AG09309 (cell line): Measurements from ENCODE around the gene ABCA13.

ENCODE experiments used
- DNase-seq: peaks from one replicate; pipeline ENCODE4 v3.0.0-alpha.2; 2010; ENCODE audit warnings: low read depth
- H3K4me3 ChIP-seq: 2 replicates; pipeline ENCODE4 v1.5.1; 2011; ENCODE audit warnings: mild to moderate bottlenecking, low read depth, low read length, moderate library complexity; ENCODE audit not compliant: control insufficient read depth
- TF ChIP-seq, protein P1 (sequence below): IDR thresholded peaks from 2 replicates; pipeline ENCODE4 v1.5.1; 2011; ENCODE audit warnings: mild to moderate bottlenecking, low read depth, low read length, inconsistent platforms; ENCODE audit not compliant: insufficient read depth, control insufficient read depth; ENCODE audit errors: missing control alignments

The ABCA13 gene

DNA sequence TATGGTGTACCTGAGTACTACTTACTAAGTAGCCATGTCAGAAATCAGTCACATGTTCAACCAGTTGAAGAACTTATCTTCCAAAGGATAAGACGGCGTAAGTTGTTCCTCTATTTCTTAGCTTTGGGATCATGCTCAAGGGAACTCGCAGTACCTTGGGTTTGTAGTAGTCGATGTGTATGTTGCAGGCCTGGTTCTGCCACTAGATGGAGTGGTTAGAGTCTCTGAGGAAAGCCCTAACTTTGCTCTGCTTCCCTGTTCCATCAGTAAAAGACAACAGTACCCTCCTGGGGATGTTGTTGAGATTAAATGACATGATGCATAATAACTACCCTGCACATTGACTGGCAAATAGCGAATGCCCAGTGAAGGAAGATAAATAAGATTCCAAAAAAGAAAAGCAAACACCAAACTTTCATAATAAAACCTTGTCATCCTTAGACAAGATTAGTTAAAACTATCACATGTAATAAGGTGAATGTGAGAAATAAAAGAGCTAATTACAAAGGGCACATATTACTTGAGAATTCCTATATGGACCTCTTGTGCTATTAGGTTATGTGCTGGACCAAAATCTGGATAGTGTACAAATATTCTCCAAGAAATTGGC lies 165.9 kb downstream of the ABCA13 start:
- no peak for DNase-seq
- H3K4me3 ChIP-seq = no peak overlapping the region
- TF ChIP-seq, protein P1, sequence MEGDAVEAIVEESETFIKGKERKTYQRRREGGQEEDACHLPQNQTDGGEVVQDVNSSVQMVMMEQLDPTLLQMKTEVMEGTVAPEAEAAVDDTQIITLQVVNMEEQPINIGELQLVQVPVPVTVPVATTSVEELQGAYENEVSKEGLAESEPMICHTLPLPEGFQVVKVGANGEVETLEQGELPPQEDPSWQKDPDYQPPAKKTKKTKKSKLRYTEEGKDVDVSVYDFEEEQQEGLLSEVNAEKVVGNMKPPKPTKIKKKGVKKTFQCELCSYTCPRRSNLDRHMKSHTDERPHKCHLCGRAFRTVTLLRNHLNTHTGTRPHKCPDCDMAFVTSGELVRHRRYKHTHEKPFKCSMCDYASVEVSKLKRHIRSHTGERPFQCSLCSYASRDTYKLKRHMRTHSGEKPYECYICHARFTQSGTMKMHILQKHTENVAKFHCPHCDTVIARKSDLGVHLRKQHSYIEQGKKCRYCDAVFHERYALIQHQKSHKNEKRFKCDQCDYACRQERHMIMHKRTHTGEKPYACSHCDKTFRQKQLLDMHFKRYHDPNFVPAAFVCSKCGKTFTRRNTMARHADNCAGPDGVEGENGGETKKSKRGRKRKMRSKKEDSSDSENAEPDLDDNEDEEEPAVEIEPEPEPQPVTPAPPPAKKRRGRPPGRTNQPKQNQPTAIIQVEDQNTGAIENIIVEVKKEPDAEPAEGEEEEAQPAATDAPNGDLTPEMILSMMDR = peak; percentile 63

DNA sequence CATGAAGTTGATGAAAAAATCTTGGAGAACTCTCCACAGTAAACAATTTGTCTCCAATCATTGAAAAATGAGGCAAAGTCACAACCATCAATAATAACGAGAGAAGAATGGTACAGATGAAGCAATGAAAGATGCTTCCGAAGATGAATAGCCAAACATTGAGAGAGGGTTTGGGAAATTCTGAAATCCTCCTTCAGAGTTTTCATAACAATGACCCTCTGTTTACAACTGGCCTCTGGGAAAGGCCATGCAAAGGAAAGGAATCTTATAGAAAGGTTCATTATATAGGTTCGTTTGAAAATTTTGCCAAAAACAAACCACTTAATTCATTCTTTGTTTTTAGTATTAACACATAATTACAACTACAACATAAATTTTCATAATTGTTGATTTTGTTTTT lies 166.5 kb downstream of the ABCA13 start:
- H3K4me3 ChIP-seq = no peak overlapping the region
- TF ChIP-seq, protein P1 = no peak
- DNase-seq = no peak

DNA sequence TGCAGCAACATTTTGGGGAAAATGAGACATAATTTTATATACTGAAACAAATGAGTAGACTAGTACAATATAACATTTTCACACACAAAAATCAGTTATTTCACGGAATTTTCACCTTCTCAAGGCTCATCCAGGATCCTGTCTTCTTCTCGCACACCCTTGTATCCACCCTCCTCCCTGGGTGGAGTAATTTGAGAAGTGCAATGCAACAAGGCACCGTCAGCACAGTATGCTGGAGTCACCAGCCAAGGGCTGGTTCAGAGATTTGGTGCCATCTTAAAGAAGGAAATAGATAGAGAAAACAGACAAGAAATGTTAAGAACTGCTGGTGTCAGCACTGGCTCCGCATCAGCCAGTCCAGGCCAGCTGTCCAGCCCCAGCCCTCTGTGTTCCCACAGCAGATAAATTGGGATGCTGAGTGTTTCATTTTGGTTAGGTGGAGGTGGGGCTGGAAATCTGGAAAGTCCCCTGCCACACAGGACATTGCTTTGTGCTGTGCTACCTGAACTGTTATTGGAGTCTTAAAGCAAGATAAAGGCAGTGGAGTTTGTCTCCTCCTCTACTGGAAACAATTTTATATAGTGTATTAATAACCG lies 176.1 kb downstream of the ABCA13 start:
- TF ChIP-seq, protein P1 = no peak
- H3K4me3 ChIP-seq = no peak overlapping the region
- no peak for DNase-seq

DNA sequence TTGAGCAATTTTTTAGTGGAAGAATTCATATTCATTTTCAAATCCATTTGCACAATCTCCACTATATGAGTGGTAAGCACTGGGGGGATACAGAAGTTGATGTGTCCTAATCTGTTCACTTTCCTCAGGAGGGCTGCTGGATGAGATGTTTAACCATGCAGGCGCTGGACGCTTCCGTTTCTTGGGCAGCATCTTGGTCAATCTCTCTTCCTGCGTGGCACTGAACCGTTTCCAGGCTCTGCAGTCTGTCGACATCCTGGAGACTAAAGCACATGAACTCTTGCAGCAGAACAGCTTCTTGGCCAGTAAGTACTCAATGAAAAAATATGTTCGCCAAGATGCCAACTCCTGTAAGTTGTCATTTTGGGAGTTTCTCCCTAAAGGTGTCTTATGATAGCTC lies 179.3 kb downstream of the ABCA13 start:
- no peak for DNase-seq

DNA sequence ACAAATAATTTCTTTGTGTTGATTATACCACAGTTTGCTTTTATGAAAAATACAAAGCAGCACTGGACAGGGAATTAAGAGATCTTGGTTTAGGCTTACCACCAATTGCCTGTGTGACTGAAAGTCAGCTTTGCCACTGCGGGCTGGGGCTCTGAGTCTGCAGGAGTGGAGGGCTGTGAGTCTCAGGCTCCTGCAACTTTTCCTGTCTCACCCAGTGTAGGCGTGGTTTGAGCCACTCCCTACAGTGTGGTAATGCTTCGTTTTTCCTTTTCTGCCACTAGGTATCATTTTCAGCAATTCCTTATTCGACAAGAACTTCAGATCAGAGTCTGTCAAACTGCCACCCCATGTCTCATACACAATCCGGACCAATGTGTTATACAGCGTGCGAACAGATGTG lies 180.6 kb downstream of the ABCA13 start:
- no peak for DNase-seq
- H3K4me3 ChIP-seq = no peak overlapping the region
- TF ChIP-seq, protein P1 = no peak

More for the DNA sequence above, 179.3 kb downstream of the ABCA13 start:
- TF ChIP-seq, protein P1 = no peak
- no peak overlapping the region for H3K4me3 ChIP-seq

DNA sequence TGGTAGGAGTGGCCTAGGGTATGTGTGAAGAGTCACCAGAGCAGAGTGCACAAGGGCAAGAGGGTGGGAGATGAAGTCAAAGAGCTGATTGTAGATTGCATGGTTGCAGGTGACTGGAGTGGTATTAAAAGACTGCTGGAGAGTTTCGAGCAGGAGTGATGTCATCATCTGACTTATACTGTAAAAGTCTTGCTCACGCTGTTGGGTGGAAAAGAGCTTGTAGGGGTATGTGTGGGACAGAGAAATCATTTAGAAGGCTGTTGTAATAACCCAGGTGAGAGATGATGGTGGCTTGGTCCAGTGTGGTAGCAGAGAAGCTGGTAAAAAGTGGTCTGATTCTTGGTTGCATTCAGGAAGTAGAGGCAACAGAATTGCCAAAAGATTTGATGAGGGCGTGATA lies 184.1 kb downstream of the ABCA13 start:
- TF ChIP-seq, protein P1 = no peak
- no peak for DNase-seq
- H3K4me3 ChIP-seq = no peak overlapping the region
